Bone marrow (tissue), 2 donors: ENCODE data around the gene KNG1.
"Not testable (repeated sequence)": the region's sequence is repeated elsewhere in the genome, so short reads cannot be mapped to it uniquely, and the experiment has no call there.

Experiments
- DNase-seq, 2 donors: peaks; one replicate each; lab custom pipeline; 2025; lab: John Stamatoyannopoulos, UW

The KNG1 gene

GRCh38 chr3:186717039-186717457 is at the start of gene KNG1:
TSS of gene KNG1 (plus strand) at chr3:186717359. CDS start at chr3:186717543, 184 bp downstream.
- DNase-seq, result no peak

GRCh38 chr3:186668426-186668825 is 48.7 kb upstream of the KNG1 start:
- DNase-seq, result no peak

DNA sequence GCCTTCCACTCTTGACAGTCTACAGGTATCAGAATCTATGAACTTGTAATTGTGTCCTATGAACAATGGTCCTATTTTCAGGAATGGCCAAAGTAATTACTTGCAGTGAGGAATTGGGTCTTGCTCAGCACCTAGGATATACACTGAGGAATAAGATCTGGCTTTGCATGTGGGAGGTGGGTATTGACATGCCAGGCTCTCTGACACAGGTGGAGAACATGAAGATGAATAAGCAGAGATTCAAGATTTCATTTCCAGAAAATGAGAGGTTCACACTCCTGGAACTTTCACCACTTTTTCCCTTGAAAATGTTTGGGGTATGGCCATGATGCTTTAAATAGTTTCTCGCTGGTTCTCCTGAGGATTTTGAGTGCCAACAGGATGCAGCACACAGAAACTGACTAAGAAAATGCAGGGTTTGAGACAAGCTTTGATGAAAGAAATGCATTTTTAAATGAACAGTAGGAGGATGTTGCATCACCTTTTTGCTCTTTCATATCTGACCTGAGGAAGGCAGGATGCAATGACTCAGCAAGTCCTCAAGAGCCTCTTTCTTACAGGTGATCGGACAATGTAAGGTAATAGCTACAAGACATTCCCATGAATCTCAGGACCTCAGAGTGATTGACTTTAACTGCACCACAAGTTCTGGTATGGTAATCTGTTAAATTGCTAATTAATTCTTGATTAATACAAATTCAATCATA is 47.6 kb upstream of the KNG1 start:
- no peak for DNase-seq

DNA sequence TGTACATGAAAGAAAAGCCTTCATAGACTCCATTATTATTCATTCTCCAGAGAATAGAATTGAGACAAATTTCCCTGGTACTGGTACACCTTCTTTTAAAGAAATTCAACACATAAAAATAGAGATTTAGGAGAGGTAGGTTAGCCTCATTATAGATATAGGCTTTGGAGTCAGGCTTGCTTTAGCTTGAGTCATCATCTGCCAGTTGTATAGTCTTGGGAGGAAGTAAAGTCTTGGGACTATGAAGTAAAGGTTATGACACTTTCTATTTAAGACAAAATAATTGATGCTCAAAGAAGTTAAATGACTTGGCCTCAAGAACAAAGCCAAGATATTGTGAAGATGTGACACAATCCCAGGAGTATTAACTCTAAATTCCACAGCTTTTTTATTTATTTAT is 47.0 kb upstream of the KNG1 start:
- DNase-seq, result no peak

GRCh38 chr3:186671051-186671450 is 46.1 kb upstream of the KNG1 start:
- DNase-seq, result no peak

GRCh38 chr3:186678604-186679003 is 38.6 kb upstream of the KNG1 start:
- no peak for DNase-seq

DNA sequence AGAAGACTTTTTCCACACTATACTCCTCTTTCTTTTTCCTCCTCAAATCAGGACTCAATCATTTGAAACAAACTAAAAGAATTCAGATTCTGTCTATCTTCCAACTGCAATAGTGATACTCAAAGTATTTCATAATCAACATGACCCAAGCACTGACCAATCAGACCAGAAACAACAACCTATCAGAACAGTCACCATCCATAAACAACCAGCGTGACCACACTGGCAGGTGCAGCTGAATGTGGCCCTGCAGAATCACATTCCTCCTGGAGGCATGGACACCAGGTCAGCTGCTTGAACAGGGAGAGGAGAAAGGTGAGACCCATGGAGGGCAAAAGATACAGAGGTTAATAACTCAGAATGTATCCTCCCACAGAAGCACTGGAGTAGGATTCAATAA is 38.0 kb upstream of the KNG1 start:
- no peak for DNase-seq

GRCh38 chr3:186680869-186681268 is 36.3 kb upstream of the KNG1 start:
- DNase-seq, result no peak

DNA sequence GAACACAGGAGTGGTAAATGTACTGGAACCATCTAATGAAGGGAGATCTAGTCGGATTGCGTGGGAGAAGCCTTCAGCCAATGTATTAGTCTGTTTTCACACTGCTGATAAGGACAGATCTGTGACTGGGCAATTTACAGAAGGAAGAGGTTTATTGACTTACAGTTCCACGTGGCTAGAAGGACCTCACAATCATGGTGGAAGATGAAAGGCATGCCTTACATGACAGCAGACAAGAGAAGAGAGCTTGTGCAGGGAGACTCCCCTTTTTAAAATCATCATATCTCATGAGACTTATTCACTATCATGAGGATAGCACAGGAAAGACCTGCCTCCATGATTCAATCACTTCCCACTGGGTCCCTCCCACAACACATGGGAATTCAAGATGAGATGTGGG is 34.3 kb upstream of the KNG1 start:
- no peak for DNase-seq

DNA sequence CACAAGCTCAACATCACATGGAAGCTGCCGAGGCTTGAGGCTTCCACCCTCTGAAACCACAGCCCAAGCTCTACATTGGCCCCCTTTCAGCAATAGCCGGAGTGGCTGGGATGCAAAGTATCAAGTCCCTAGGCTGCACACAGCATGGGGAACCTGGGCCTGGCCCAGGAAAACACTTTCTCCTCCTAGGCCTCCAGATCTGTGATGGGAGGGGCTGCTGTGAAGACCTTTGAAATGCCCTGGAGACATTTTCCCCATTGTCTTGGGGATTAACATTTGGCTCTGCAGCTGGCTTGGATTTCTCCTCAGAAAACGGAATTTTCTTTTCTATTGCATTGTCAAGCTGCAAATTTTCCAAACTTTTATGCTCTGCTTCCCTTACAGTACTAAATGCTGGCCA is 33.2 kb upstream of the KNG1 start:
- DNase-seq, result no peak

GRCh38 chr3:186686475-186686874 is 30.7 kb upstream of the KNG1 start:
- DNase-seq, result not testable (repeated sequence)

- no peak for DNase-seq
These were observed 30.0 kb upstream of the KNG1 start for GRCh38 chr3:186687120-186687651.

DNA sequence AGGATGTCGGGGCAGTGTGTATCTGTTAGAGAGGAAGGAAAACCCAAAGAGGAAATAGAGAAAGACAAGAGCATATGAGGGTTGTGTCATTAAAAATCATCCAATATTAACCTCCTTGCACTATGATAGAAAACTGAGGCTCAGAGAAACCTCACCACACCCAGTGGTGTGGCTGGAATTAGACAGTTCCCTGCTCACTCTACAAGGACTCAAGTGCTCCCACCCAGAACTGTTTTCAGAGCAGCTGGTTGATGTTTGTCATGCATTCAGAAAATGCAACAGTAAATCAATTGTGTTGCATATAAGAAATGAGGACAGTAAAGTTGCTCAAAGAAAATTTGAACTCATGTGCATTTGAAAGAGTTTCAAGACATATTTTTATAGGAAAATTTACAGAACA is 26.9 kb upstream of the KNG1 start:
- not testable (repeated sequence) for DNase-seq

- DNase-seq, result no peak
These were observed 25.5 kb upstream of the KNG1 start for GRCh38 chr3:186691676-186692075.

DNA sequence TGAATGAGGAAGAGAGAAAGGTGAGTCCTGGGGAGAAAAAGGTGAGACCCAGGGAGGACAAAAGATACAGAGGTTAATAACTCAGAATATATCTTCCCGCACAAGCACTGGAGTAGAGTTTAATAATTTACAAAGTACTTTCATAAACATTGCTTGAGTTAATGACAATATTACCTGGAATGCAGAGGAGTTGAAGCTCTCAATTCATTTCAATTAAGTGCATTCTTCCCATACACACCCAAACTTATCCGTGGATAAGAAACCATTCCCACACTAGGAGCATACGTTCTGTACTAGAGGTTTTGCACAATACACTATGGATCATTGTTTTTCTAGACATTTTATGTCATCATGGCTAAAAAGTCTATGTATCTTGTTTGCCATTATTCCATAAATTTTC is 23.3 kb upstream of the KNG1 start:
- no peak for DNase-seq

DNA sequence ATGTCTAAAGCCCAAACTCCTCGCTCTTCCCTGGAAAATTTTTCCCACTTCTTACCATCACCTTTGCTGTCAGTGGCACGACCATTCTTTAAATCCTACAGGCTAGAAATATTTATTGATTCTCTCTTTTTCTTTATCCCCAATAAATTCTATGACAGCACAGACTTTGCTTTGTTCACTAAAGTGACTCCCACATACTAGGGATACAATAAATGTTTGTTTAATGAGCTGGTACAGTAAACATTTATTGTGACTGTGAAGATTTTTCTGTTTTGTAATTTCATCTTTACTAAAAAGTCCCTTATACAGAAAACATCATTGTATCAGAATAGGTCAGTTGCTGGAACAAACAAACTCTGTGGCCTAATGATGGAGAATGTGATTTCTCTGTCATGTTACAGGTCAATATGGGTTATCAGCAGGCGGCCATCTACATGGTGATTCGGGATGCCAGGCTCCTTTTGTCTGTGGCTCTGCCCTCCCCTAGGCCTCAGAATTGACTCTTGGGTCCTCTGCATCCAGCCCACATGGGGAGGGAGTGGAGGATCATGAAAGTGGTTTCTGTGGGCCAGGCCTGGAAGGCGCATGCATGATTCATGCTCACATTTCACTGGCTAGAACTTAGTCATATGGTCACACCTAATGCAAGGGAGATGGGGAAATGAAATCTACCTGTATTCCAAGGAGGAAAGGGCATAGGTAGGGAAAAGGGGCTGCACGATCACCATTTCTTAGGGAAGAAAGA is 22.7 kb upstream of the KNG1 start:
- DNase-seq, result no peak

- no peak for DNase-seq
These were observed 20.6 kb upstream of the KNG1 start for GRCh38 chr3:186696522-186696921.

GRCh38 chr3:186697510-186697909 is 19.6 kb upstream of the KNG1 start:
- DNase-seq, result no peak

GRCh38 chr3:186700267-186700666 is 16.9 kb upstream of the KNG1 start:
- no peak for DNase-seq

- not testable (repeated sequence) for DNase-seq
These were observed 14.7 kb upstream of the KNG1 start for GRCh38 chr3:186702451-186702850.

GRCh38 chr3:186705882-186706780 is 11.0 kb upstream of the KNG1 start:
- no peak for DNase-seq

GRCh38 chr3:186708983-186709679 is 8.0 kb upstream of the KNG1 start:
- no peak for DNase-seq
